ENCODE measurements around the gene DIAPH2. TPM values are rescaled to one million over a fixed set of nuclear protein-coding genes. Genes with fewer than 3 reads are reported as not detected.

The DIAPH2 gene
- total RNA-seq, 1 experiment from 2014 or later: 10.4 TPM

GRCh38 chrX:97609357-97609756, 924.7 kb downstream of the DIAPH2 start:
- H3K27me3 ChIP-seq (replicated peaks; ENCODE audit: insufficient read depth, low read depth, low read length, poor library complexity): no peaks in the 10 kb centered on the region
- no TSS peak for BruUV-seq (replicated peaks)
- intact Hi-C loops (cut with micrococcal nuclease; ENCODE audit: unreplicated experiment): no loop called here
- H3K36me3 ChIP-seq (ENCODE audit: insufficient read depth, low read length, poor library complexity, severe bottlenecking): no peaks in the 10 kb centered on the region
- no peaks in the 10 kb centered on the region for H3K9me3 ChIP-seq (ENCODE audit: low read depth, low read length, poor library complexity, severe bottlenecking)
- ChIA-PET POLR2A (ENCODE audit: low non-redundant PET) (no interaction called here), CTCF (no interaction called here)
- H3K27ac ChIP-seq (ENCODE audit: low read depth, low read length, poor library complexity, severe bottlenecking): no peak overlapping the region
- DNase-seq (ENCODE audit: low spot score): no peak
- TF ChIP-seq, protein P1, sequence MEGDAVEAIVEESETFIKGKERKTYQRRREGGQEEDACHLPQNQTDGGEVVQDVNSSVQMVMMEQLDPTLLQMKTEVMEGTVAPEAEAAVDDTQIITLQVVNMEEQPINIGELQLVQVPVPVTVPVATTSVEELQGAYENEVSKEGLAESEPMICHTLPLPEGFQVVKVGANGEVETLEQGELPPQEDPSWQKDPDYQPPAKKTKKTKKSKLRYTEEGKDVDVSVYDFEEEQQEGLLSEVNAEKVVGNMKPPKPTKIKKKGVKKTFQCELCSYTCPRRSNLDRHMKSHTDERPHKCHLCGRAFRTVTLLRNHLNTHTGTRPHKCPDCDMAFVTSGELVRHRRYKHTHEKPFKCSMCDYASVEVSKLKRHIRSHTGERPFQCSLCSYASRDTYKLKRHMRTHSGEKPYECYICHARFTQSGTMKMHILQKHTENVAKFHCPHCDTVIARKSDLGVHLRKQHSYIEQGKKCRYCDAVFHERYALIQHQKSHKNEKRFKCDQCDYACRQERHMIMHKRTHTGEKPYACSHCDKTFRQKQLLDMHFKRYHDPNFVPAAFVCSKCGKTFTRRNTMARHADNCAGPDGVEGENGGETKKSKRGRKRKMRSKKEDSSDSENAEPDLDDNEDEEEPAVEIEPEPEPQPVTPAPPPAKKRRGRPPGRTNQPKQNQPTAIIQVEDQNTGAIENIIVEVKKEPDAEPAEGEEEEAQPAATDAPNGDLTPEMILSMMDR (conservative IDR thresholded peaks at IDR 0.05; ENCODE audit: low read depth, low read length): no peak
- TF ChIP-seq EZH2 (IDR thresholded peaks at IDR 0.05; ENCODE audit: borderline replicate concordance, low read depth, low read length, poor library complexity, severe bottlenecking): no peak
- H3K4me1 ChIP-seq (ENCODE audit: insufficient read depth, low read length, poor library complexity, severe bottlenecking): no peaks in the 10 kb centered on the region
- no peak overlapping the region for H3K4me3 ChIP-seq (ENCODE audit: low read depth, low read length, poor library complexity, severe bottlenecking)

GRCh38 chrX:97609938-97610337, 925.3 kb downstream of the DIAPH2 start:
- no peaks in the 10 kb centered on the region for H3K4me1 ChIP-seq (ENCODE audit: insufficient read depth, low read length, poor library complexity, severe bottlenecking)
- TF ChIP-seq, protein P1 (conservative IDR thresholded peaks at IDR 0.05; ENCODE audit: low read depth, low read length): no peak
- H3K27ac ChIP-seq (ENCODE audit: low read depth, low read length, poor library complexity, severe bottlenecking): no peak overlapping the region
- intact Hi-C loops (cut with micrococcal nuclease; ENCODE audit: unreplicated experiment): no loop called here
- no peaks in the 10 kb centered on the region for H3K27me3 ChIP-seq (replicated peaks; ENCODE audit: insufficient read depth, low read depth, low read length, poor library complexity)
- DNase-seq (ENCODE audit: low spot score): no peak
- ChIA-PET CTCF (no interaction called here), POLR2A (ENCODE audit: low non-redundant PET) (no interaction called here)
- no peaks in the 10 kb centered on the region for H3K36me3 ChIP-seq (ENCODE audit: insufficient read depth, low read length, poor library complexity, severe bottlenecking)
- no peak overlapping the region for H3K4me3 ChIP-seq (ENCODE audit: low read depth, low read length, poor library complexity, severe bottlenecking)
- BruUV-seq (replicated peaks): no TSS peak
- no peaks in the 10 kb centered on the region for H3K9me3 ChIP-seq (ENCODE audit: low read depth, low read length, poor library complexity, severe bottlenecking)

DNA sequence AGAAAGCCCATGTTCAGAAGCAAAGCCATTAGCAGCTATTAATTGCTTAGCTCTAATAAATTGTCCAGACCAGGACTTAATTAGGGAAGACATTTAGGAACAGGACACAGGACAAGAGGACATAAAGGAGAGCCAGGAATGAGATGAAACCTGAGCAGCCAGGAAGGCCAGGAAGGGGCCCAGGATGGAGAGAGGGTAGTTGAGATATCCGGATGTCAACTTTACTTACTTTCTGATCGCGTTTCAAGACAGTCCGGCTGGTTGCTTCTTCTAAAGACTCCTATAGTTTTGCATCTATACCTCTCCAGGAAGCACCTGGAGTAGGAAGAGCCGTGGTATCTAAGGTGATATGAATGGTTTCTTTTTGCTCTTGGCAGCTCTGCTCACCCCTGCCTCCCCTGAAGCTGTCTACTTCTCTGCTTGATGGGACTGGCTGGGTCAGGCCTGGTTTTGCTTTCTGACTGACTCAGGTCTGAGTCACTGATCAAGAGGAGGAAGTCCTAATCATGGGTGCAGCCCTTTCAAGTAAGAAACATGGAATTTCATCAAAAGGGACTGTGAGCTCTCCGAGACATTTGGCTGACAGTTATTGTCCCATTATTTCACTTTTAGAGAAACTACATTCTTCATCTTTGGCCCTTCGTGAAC, 932.4 kb downstream of the DIAPH2 start:
- Histone ChIP-seq H3K27ac (ENCODE audit: low read depth, low read length, poor library complexity, severe bottlenecking) (no peak overlapping the region), H3K36me3 (ENCODE audit: insufficient read depth, low read length, poor library complexity, severe bottlenecking) (no peaks in the 10 kb centered on the region), H3K4me3 (ENCODE audit: low read depth, low read length, poor library complexity, severe bottlenecking) (no peak overlapping the region), H3K27me3 (replicated peaks; ENCODE audit: insufficient read depth, low read depth, low read length, poor library complexity) (no peaks in the 10 kb centered on the region), H3K9me3 (ENCODE audit: low read depth, low read length, poor library complexity, severe bottlenecking) (no peaks in the 10 kb centered on the region), H3K4me1 (ENCODE audit: insufficient read depth, low read length, poor library complexity, severe bottlenecking) (no peaks in the 10 kb centered on the region)
- CTCF ChIA-PET: no interaction called here
- POLR2A ChIA-PET (ENCODE audit: low non-redundant PET): no interaction called here
- peak; percentile 4 for DNase-seq (ENCODE audit: low spot score)
- intact Hi-C loops (cut with micrococcal nuclease; ENCODE audit: unreplicated experiment): no loop called here
- no peak for TF ChIP-seq EZH2 (IDR thresholded peaks at IDR 0.05; ENCODE audit: borderline replicate concordance, low read depth, low read length, poor library complexity, severe bottlenecking)
- TF ChIP-seq, protein P1 (conservative IDR thresholded peaks at IDR 0.05; ENCODE audit: low read depth, low read length): no peak
- BruUV-seq (replicated peaks): no TSS peak
